MM.1S (cell line): Measurements from ENCODE around the gene MED13L.

Experiments used
- DNase-seq: peaks from one replicate; pipeline ENCODE4 v3.0.0-alpha.2; 2015
- H2AFZ ChIP-seq: fragments of 300-600 bp; sonication (generic); 2 replicates; pipeline ENCODE4 v1.6.0; 2016; ENCODE audit warnings: antibody characterized with exemption, low read length
- H3F3A ChIP-seq: fragments of 300-600 bp; sonication (generic); 2 replicates; pipeline ENCODE4 v1.6.1; 2016; ENCODE audit warnings: mild to moderate bottlenecking, antibody characterized with exemption, low read length, moderate library complexity, mixed read lengths; ENCODE audit not compliant: insufficient read depth
- H3K27ac ChIP-seq: fragments of 300-600 bp; sonication (generic); 2 replicates; pipeline ENCODE4 v1.5.1; 2016; ENCODE audit warnings: mild to moderate bottlenecking, low read length
- H3K27me3 ChIP-seq: fragments of 300-600 bp; sonication (generic); replicated peaks from 2 replicates; pipeline ENCODE4 v1.6.0; 2016; ENCODE audit warnings: low read length; ENCODE audit not compliant: insufficient read depth
- H3K36me3 ChIP-seq: fragments of 300-600 bp; sonication (generic); replicated peaks from 2 replicates; pipeline ENCODE4 v1.6.1; 2016; ENCODE audit warnings: mild to moderate bottlenecking, low read length, mixed read lengths; ENCODE audit not compliant: insufficient read depth
- H3K4me1 ChIP-seq: fragments of 300-600 bp; sonication (generic); 2 replicates; pipeline ENCODE4 v1.6.1; 2016; ENCODE audit warnings: low read length, mixed read lengths
- H3K4me2 ChIP-seq: fragments of 300-600 bp; sonication (generic); 2 replicates; pipeline ENCODE4 v1.6.0; 2016; ENCODE audit warnings: low read depth, low read length
- H3K4me3 ChIP-seq: fragments of 300-600 bp; sonication (generic); 2 replicates; pipeline ENCODE4 v1.5.1; 2016; ENCODE audit warnings: low read length, mixed read lengths
- H3K79me2 ChIP-seq: fragments of 300-600 bp; sonication (generic); 2 replicates; pipeline ENCODE4 v1.6.1; 2016; ENCODE audit warnings: mixed run types, low read length, mixed read lengths
- H3K9ac ChIP-seq: fragments of 300-600 bp; sonication (generic); 2 replicates; pipeline ENCODE4 v1.6.1; 2016; ENCODE audit warnings: low read length, mixed read lengths
- H3K9me2 ChIP-seq: fragments of 300-600 bp; sonication (generic); replicated peaks from 2 replicates; pipeline ENCODE4 v1.6.1; 2016; ENCODE audit warnings: mild to moderate bottlenecking, low read length, mixed read lengths; ENCODE audit not compliant: insufficient read depth
- H3K9me3 ChIP-seq: fragments of 300-600 bp; sonication (generic); replicated peaks from 2 replicates; pipeline ENCODE4 v1.6.1; 2016; ENCODE audit warnings: mild to moderate bottlenecking, low read length, mixed read lengths; ENCODE audit not compliant: insufficient read depth
- H4K20me1 ChIP-seq: fragments of 300-600 bp; sonication (generic); 2 replicates; pipeline ENCODE4 v1.6.1; 2016; ENCODE audit warnings: mild to moderate bottlenecking, low read length, moderate library complexity, mixed read lengths; ENCODE audit not compliant: insufficient read depth
- CTCF ChIP-seq: fragments of 300-600 bp; sonication (generic); IDR thresholded peaks from 2 replicates; pipeline ENCODE4 v1.5.1; 2016; ENCODE audit warnings: antibody characterized with exemption, low read length, mixed read lengths
- EZH2 ChIP-seq: fragments of 300-600 bp; sonication (generic); optimal IDR thresholded peaks from 2 replicates; pipeline ENCODE3; 2017; ENCODE audit warnings: low read depth, mild to moderate bottlenecking, antibody characterized with exemption, low read length, mixed read lengths
- EZH2phosphoT487 ChIP-seq: fragments of 300-600 bp; sonication (generic); IDR thresholded peaks from 2 replicates; pipeline ENCODE4 v1.6.1; 2018; ENCODE audit warnings: antibody characterized with exemption, low read length

MED13L gene

GRCh38 chr12:116245189-116245588 is 32.3 kb downstream of the MED13L start:
- H3K79me2 ChIP-seq: peaks cover 98% of the 10 kb centered on the region
- no peak overlapping the region for H2AFZ ChIP-seq
- H3K36me3 ChIP-seq: no peaks in the 10 kb centered on the region
- no peaks in the 10 kb centered on the region for H3K27me3 ChIP-seq
- TF ChIP-seq EZH2phosphoT487 (no peak), CTCF (no peak), EZH2 (no peak)
- no peak overlapping the region for H3K4me2 ChIP-seq
- DNase-seq: no peak
- H3F3A ChIP-seq: no peaks in the 10 kb centered on the region
- no peaks in the 10 kb centered on the region for H3K9me2 ChIP-seq
- no peak overlapping the region for H3K4me3 ChIP-seq
- H3K9ac ChIP-seq: no peak overlapping the region
- no peaks in the 10 kb centered on the region for H3K9me3 ChIP-seq
- peaks cover 51% of the 10 kb centered on the region for H4K20me1 ChIP-seq
- H3K27ac ChIP-seq: no peak overlapping the region
- H3K4me1 ChIP-seq: peaks cover 10% of the 10 kb centered on the region; the same call in 1 of the 2 replicates

GRCh38 chr12:116244474-116245090 is 32.9 kb downstream of the MED13L start:
- Histone ChIP-seq H3K4me2 (no peak overlapping the region), H3K9ac (no peak overlapping the region), H3K79me2 (peaks cover 98% of the 10 kb centered on the region), H3K9me2 (no peaks in the 10 kb centered on the region), H3K27me3 (no peaks in the 10 kb centered on the region), H3K4me3 (no peak overlapping the region), H3K36me3 (no peaks in the 10 kb centered on the region), H3K27ac (no peak overlapping the region), H2AFZ (no peak overlapping the region), H3K9me3 (no peaks in the 10 kb centered on the region), H3K4me1 (peaks cover 10% of the 10 kb centered on the region; the same call in 1 of the 2 replicates), H3F3A (no peaks in the 10 kb centered on the region), H4K20me1 (peaks cover 55% of the 10 kb centered on the region)
- no peak for TF ChIP-seq CTCF
- no peak for TF ChIP-seq EZH2
- TF ChIP-seq EZH2phosphoT487: no peak
- no peak for DNase-seq

- TF ChIP-seq CTCF: no peak
- no peak for TF ChIP-seq EZH2
- TF ChIP-seq EZH2phosphoT487: no peak
- Histone ChIP-seq H3K9me3 (no peaks in the 10 kb centered on the region), H3K4me3 (no peak overlapping the region), H3K4me2 (no peak overlapping the region), H3K27ac (no peak overlapping the region), H2AFZ (no peak overlapping the region), H3K36me3 (no peaks in the 10 kb centered on the region), H3K9me2 (no peaks in the 10 kb centered on the region), H3K9ac (no peak overlapping the region), H3K27me3 (no peaks in the 10 kb centered on the region), H3F3A (no peaks in the 10 kb centered on the region), H3K4me1 (peaks cover 6% of the 10 kb centered on the region; the same call in 1 of the 2 replicates), H4K20me1 (peaks cover 52% of the 10 kb centered on the region), H3K79me2 (peaks cover 98% of the 10 kb centered on the region)
- no peak for DNase-seq
Measured at GRCh38 chr12:116244001-116244400, 33.5 kb downstream of the MED13L start.
